ENCODE measurements around the gene THY1. TPM values are rescaled to one million over a fixed set of nuclear protein-coding genes. Genes with fewer than 3 reads are reported as not detected.

The THY1 gene
- total RNA-seq, 1 experiment from 2014 or later = 13.7 TPM

GRCh38 chr11:119416606-119417580 is 6.1 kb downstream of the THY1 start:
- no peak overlapping the region for H3K27ac ChIP-seq (ENCODE audit: low read length)
- peaks cover 5% of the 10 kb centered on the region for H3K27me3 ChIP-seq (ENCODE audit: control insufficient read depth, insufficient read depth, low read length)
- POLR2A ChIA-PET = no interaction called here
- in situ Hi-C loops (cut with HindIII; ENCODE audit: low pct_unique_long_range_greater_than_20kb, low sequenced_read_pairs) (no loop called here), intact Hi-C loops (cut with micrococcal nuclease; ENCODE audit: unreplicated experiment) (no loop called here)
- no TSS peak for BruUV-seq (replicated peaks)
- H3K4me3 ChIP-seq (ENCODE audit: low read depth in 2 of 2, low read length in 2 of 2) = no peak overlapping the region
- CTCF ChIA-PET = interaction anchor here (0.6 kb wide), 1 partner anchor 12 kb away, joined by 7 read pairs; no protein-coding TSS in a partner anchor
- ATAC-seq (0 out of 2 replicates have a peak, but pooled peaks have one; percentile 4), DNase-seq (ENCODE audit: low read depth, low spot score) (no peak)
- H3K9me3 ChIP-seq (ENCODE audit: control insufficient read depth, insufficient read depth, low read depth, low read length) = no peaks in the 10 kb centered on the region
- TF ChIP-seq POLR2AphosphoS5 (IDR thresholded peaks at IDR 0.05; ENCODE audit: low read depth, low read length) = no peak
- TF ChIP-seq TCF7L2 (IDR thresholded peaks at IDR 0.05; ENCODE audit: low read depth, low read length) = no peak
- no peak for TF ChIP-seq SIN3A (IDR thresholded peaks at IDR 0.05; ENCODE audit: borderline replicate concordance, insufficient read depth, low read depth, low read length)
- no peak for TF ChIP-seq CTCF (IDR thresholded peaks at IDR 0.05)
- TF ChIP-seq, protein P1, sequence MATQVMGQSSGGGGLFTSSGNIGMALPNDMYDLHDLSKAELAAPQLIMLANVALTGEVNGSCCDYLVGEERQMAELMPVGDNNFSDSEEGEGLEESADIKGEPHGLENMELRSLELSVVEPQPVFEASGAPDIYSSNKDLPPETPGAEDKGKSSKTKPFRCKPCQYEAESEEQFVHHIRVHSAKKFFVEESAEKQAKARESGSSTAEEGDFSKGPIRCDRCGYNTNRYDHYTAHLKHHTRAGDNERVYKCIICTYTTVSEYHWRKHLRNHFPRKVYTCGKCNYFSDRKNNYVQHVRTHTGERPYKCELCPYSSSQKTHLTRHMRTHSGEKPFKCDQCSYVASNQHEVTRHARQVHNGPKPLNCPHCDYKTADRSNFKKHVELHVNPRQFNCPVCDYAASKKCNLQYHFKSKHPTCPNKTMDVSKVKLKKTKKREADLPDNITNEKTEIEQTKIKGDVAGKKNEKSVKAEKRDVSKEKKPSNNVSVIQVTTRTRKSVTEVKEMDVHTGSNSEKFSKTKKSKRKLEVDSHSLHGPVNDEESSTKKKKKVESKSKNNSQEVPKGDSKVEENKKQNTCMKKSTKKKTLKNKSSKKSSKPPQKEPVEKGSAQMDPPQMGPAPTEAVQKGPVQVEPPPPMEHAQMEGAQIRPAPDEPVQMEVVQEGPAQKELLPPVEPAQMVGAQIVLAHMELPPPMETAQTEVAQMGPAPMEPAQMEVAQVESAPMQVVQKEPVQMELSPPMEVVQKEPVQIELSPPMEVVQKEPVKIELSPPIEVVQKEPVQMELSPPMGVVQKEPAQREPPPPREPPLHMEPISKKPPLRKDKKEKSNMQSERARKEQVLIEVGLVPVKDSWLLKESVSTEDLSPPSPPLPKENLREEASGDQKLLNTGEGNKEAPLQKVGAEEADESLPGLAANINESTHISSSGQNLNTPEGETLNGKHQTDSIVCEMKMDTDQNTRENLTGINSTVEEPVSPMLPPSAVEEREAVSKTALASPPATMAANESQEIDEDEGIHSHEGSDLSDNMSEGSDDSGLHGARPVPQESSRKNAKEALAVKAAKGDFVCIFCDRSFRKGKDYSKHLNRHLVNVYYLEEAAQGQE (IDR thresholded peaks at IDR 0.05; ENCODE audit: insufficient read depth in 1 of 2, low read depth in 2 of 2, low read length in 1 of 2) = no peak
- H3K4me1 ChIP-seq (ENCODE audit: control insufficient read depth, insufficient read depth, low read length) = peaks cover 14% of the 10 kb centered on the region; the same call in 1 of the 2 replicates
- no peaks in the 10 kb centered on the region for H3K36me3 ChIP-seq (ENCODE audit: control insufficient read depth, insufficient read depth, low read length)

DNA sequence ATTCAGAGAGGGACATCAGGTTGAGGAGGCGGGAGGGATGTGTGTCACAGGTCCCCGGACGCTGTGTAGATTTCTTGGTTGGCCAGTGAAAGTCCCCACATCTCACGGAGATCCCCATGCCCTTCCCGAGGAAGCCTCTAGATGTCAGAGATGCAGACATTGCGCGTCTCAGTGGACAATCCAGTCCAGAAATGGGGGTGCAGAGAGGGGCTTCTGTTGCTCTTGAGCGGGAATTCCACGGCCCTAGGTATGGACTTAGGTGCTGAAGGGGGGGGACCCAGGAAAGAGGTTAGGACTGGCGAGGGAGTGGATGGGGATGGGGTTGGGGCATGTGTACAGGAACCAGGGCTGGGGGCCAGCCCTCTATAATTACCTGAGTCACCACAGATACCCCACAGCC is 7.0 kb downstream of the THY1 start:
- TF ChIP-seq CTCF (IDR thresholded peaks at IDR 0.05) (no peak), TCF7L2 (IDR thresholded peaks at IDR 0.05; ENCODE audit: low read depth, low read length) (no peak)
- Histone ChIP-seq H3K27ac (ENCODE audit: low read length) (no peak overlapping the region), H3K27me3 (ENCODE audit: control insufficient read depth, insufficient read depth, low read length) (no peaks in the 10 kb centered on the region; the same call in 1 of the 2 replicates), H3K9me3 (ENCODE audit: control insufficient read depth, insufficient read depth, low read depth, low read length) (no peaks in the 10 kb centered on the region), H3K4me1 (ENCODE audit: control insufficient read depth, insufficient read depth, low read length) (peaks cover 8% of the 10 kb centered on the region; the same call in 1 of the 2 replicates), H3K36me3 (ENCODE audit: control insufficient read depth, insufficient read depth, low read length) (no peaks in the 10 kb centered on the region), H3K4me3 (ENCODE audit: low read depth in 2 of 2, low read length in 2 of 2) (no peak overlapping the region)
- DNase-seq (ENCODE audit: low read depth, low spot score) (no peak), ATAC-seq (no peak)
- CTCF ChIA-PET = no interaction called here
- in situ Hi-C loops (cut with HindIII; ENCODE audit: low pct_unique_long_range_greater_than_20kb, low sequenced_read_pairs) (no loop called here), intact Hi-C loops (cut with micrococcal nuclease; ENCODE audit: unreplicated experiment) (no loop called here)
- POLR2A ChIA-PET = no interaction called here
- BruUV-seq (replicated peaks) = no TSS peak
